GM21529 (cell line): ENCODE measurements around the gene APOE.
A peak's percentile ranks its signal among the peaks of the same experiment; 100 is the strongest.
"Not testable (repeated sequence)": the region's sequence is repeated elsewhere in the genome, so short reads cannot be mapped to it uniquely, and the experiment has no call there.

ENCODE experiments used
- ATAC-seq: cut with Tn5 transposase; IDR thresholded peaks from one replicate; pipeline ENCODE4 v1.9.1; 2021; ENCODE audit not compliant: unreplicated experiment

The APOE gene

GRCh38 chr19:44883922-44884321 lies 21.7 kb upstream of the APOE start:
- no peak for ATAC-seq

- no peak for ATAC-seq
Observed at GRCh38 chr19:44884566-44884965, 21.0 kb upstream of the APOE start.

- ATAC-seq: no peak
Observed at GRCh38 chr19:44886141-44886540, 19.5 kb upstream of the APOE start.

- ATAC-seq: no peak
Observed at GRCh38 chr19:44887648-44888047, 17.9 kb upstream of the APOE start.

GRCh38 chr19:44888335-44888734 lies 17.3 kb upstream of the APOE start:
- not testable (repeated sequence) for ATAC-seq

GRCh38 chr19:44889830-44890365 lies 15.7 kb upstream of the APOE start:
- ATAC-seq: no peak

- peak; percentile 82 for ATAC-seq
Observed at GRCh38 chr19:44890366-44891015, 15.1 kb upstream of the APOE start.

GRCh38 chr19:44891016-44891882 lies 14.3 kb upstream of the APOE start, which contains the start of gene TOMM40:
Gene TOMM40, plus strand, starts transcription at chr19:44891254. Its CDS starts 162 bp downstream, at chr19:44891416.
- peak; percentile 58 for ATAC-seq

- ATAC-seq: no peak
Observed at GRCh38 chr19:44892932-44893331, 12.7 kb upstream of the APOE start.

- no peak for ATAC-seq
Observed at GRCh38 chr19:44893332-44894051, 12.1 kb upstream of the APOE start.

GRCh38 chr19:44894052-44894400 lies 11.6 kb upstream of the APOE start:
- ATAC-seq: no peak

GRCh38 chr19:44894946-44895345 lies 10.7 kb upstream of the APOE start:
- ATAC-seq: no peak

GRCh38 chr19:44897835-44898234 lies 7.8 kb upstream of the APOE start:
- no peak for ATAC-seq

GRCh38 chr19:44900328-44901244 lies 5.0 kb upstream of the APOE start:
- ATAC-seq: no peak

- ATAC-seq: no peak
Observed at GRCh38 chr19:44903216-44903601, 2.4 kb upstream of the APOE start.

GRCh38 chr19:44903602-44904425 lies 1.8 kb upstream of the APOE start:
- no peak for ATAC-seq

GRCh38 chr19:44904426-44904994 lies 1.1 kb upstream of the APOE start:
- no peak for ATAC-seq

- no peak for ATAC-seq
Observed at GRCh38 chr19:44907613-44908012, 2.0 kb downstream of the APOE start.
